Mammary epithelial cell (primary cell): ENCODE measurements around the gene CNTN5.

Experiments
- EZH2 ChIP-seq: IDR thresholded peaks from 2 replicates; pipeline ENCODE4 v1.6.1; 2012; ENCODE audit warnings: low read length, inconsistent platforms, borderline replicate concordance
- TF ChIP-seq, protein P1 (sequence below), 2 donors: IDR thresholded peaks in 1 of 2; conservative IDR thresholded peaks in 1 of 2; 2 replicates each; pipeline ENCODE4 v1.5.1; 2011 to 2012; ENCODE audit warnings: inconsistent platforms in 2 of 2, low read length in 2 of 2, mild to moderate bottlenecking in 2 of 2, control low read depth in 1 of 2, low read depth in 1 of 2; ENCODE audit not compliant: insufficient read depth in 1 of 2; ENCODE audit errors: extremely low read depth in 1 of 2

DNA sequence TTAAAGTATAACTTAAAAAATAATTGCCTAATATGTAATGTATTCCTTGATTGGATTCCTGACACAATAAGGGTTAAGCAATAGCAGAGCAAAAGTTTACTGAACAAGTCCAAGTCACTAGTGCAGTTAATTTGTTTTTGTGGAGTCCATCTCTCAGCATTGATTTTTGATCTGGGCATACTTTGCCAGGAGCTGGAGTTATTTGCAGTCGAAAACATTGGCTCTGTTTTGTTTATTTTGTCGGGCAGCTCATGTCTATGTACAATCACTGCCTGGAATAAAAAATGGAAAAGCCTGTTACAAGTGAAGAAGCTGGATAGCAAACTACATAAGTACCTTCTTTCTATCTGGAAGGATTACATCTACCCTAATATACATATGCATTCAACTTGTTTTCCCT lies 625.2 kb downstream of the CNTN5 start:
- TF ChIP-seq, protein P1, sequence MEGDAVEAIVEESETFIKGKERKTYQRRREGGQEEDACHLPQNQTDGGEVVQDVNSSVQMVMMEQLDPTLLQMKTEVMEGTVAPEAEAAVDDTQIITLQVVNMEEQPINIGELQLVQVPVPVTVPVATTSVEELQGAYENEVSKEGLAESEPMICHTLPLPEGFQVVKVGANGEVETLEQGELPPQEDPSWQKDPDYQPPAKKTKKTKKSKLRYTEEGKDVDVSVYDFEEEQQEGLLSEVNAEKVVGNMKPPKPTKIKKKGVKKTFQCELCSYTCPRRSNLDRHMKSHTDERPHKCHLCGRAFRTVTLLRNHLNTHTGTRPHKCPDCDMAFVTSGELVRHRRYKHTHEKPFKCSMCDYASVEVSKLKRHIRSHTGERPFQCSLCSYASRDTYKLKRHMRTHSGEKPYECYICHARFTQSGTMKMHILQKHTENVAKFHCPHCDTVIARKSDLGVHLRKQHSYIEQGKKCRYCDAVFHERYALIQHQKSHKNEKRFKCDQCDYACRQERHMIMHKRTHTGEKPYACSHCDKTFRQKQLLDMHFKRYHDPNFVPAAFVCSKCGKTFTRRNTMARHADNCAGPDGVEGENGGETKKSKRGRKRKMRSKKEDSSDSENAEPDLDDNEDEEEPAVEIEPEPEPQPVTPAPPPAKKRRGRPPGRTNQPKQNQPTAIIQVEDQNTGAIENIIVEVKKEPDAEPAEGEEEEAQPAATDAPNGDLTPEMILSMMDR (conservative IDR thresholded peaks at IDR 0.05 in 1 of 2, IDR thresholded peaks at IDR 0.05 in 1 of 2; ENCODE audit: extremely low read depth in 1 of 2, insufficient read depth in 1 of 2, low read depth in 1 of 2, low read length in 2 of 2) = no peak
- TF ChIP-seq EZH2 = no peak
